NT2/D1 (cell line): Measurements from ENCODE around the gene LRRC3C.

Experiments used
- SUZ12 ChIP-seq: IDR thresholded peaks from 2 replicates; pipeline ENCODE4 v1.6.1; 2011; ENCODE audit not compliant: insufficient read length, insufficient read depth; ENCODE audit errors: extremely low read depth
- YY1 ChIP-seq: IDR thresholded peaks from 2 replicates; pipeline ENCODE4 v1.6.1; 2011; ENCODE audit not compliant: insufficient read length, insufficient read depth
- ZNF274 ChIP-seq: IDR thresholded peaks from 2 replicates; pipeline ENCODE4 v1.6.1; 2011; ENCODE audit warnings: mild to moderate bottlenecking, low read depth, low read length

- TF ChIP-seq YY1 (no peak), ZNF274 (no peak), SUZ12 (no peak)
Measured at GRCh38 chr17:39933912-39934311, 6.4 kb downstream of the LRRC3C start.
